Measurements from ENCODE around the gene SMIM24. TPM values are rescaled to one million over a fixed set of nuclear protein-coding genes. Genes with fewer than 3 reads are reported as not detected.

The SMIM24 gene
- total and polyA plus RNA-seq, 9 of the 15 experiments (the other 6 are each of a cell fraction or from before 2014, with no cell fraction given): 0.45 to 12.3 (median 1.4) TPM; not detected in 1

- TF ChIP-seq FOXP1 (CRISPR knock-in tag; IDR thresholded peaks at IDR 0.05): no peak
- TF ChIP-seq TSC22D4 (tag; IDR thresholded peaks at IDR 0.05): no peak
- TF ChIP-seq SAP30 (IDR thresholded peaks at IDR 0.05; ENCODE audit: borderline replicate concordance, insufficient read depth, low read depth, low read length, poor library complexity, severe bottlenecking): peak; percentile 18
- peak; percentile 83; the same call in 1 of the 2 replicates for TF ChIP-seq PHF8 (IDR thresholded peaks at IDR 0.05; ENCODE audit: borderline replicate concordance, low read length)
- TF ChIP-seq ZNF133 (CRISPR knock-in tag; IDR thresholded peaks at IDR 0.05): no peak
- no peak for TF ChIP-seq ZNF324 (CRISPR knock-in tag; IDR thresholded peaks at IDR 0.05)
- no peak for TF ChIP-seq SRSF7 (optimal IDR thresholded peaks at IDR 0.05; ENCODE audit: low read depth, low read length)
- no peak for TF ChIP-seq ZNF408 (CRISPR knock-in tag; IDR thresholded peaks at IDR 0.05; ENCODE audit: low read depth)
- peak; percentile 63 for TF ChIP-seq RBBP5 (IDR thresholded peaks at IDR 0.05; ENCODE audit: borderline replicate concordance, insufficient read depth, low read length, poor library complexity, severe bottlenecking)
- TF ChIP-seq ARID2 (IDR thresholded peaks at IDR 0.05): no peak
- no peak for TF ChIP-seq OTX1 (CRISPR knock-in tag; IDR thresholded peaks at IDR 0.05)
- TF ChIP-seq ZEB2 (IDR thresholded peaks at IDR 0.05): no peak
- TF ChIP-seq DACH1 (IDR thresholded peaks at IDR 0.05; ENCODE audit: partially characterized antibody): no peak
- no peak for TF ChIP-seq HMGXB4 (CRISPR knock-in tag; IDR thresholded peaks at IDR 0.05)
- TF ChIP-seq, protein P1, sequence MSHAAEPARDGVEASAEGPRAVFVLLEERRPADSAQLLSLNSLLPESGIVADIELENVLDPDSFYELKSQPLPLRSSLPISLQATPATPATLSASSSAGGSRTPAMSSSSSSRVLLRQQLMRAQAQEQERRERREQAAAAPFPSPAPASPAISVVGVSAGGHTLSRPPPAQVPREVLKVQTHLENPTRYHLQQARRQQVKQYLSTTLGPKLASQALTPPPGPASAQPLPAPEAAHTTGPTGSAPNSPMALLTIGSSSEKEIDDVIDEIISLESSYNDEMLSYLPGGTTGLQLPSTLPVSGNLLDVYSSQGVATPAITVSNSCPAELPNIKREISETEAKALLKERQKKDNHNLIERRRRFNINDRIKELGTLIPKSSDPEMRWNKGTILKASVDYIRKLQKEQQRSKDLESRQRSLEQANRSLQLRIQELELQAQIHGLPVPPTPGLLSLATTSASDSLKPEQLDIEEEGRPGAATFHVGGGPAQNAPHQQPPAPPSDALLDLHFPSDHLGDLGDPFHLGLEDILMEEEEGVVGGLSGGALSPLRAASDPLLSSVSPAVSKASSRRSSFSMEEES (CRISPR knock-in tag; IDR thresholded peaks at IDR 0.05): no peak
- TF ChIP-seq, protein P2, sequence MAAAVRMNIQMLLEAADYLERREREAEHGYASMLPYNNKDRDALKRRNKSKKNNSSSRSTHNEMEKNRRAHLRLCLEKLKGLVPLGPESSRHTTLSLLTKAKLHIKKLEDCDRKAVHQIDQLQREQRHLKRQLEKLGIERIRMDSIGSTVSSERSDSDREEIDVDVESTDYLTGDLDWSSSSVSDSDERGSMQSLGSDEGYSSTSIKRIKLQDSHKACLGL (CRISPR knock-in tag; IDR thresholded peaks at IDR 0.05; ENCODE audit: borderline replicate concordance, poor library complexity, severe bottlenecking): no peak
- TF ChIP-seq RFX7 (CRISPR knock-in tag; IDR thresholded peaks at IDR 0.05): no peak
- TF ChIP-seq SP1 (CRISPR knock-in tag; IDR thresholded peaks at IDR 0.05): peak; percentile 62
- TF ChIP-seq RBM22 (IDR thresholded peaks at IDR 0.05; ENCODE audit: low read depth, low read length, poor library complexity, severe bottlenecking): peak; percentile 6
- TF ChIP-seq KLF16 (IDR thresholded peaks at IDR 0.05): no peak
- TF ChIP-seq CHD1 (IDR thresholded peaks at IDR 0.05; ENCODE audit: low read length): peak; percentile 74
- peak in 1 of 2 experiments; percentile 23; a peak in 1 of 4 replicates for TF ChIP-seq ZNF639 (CRISPR knock-in tag; conservative IDR thresholded peaks at IDR 0.05 in 1 of 2, IDR thresholded peaks at IDR 0.05 in 1 of 2)
Observed at GRCh38 chr19:3506384-3507340, 26.3 kb upstream of the SMIM24 start (continued).
